ENCODE data around the gene HHATL.

Gene HHATL, protein sequence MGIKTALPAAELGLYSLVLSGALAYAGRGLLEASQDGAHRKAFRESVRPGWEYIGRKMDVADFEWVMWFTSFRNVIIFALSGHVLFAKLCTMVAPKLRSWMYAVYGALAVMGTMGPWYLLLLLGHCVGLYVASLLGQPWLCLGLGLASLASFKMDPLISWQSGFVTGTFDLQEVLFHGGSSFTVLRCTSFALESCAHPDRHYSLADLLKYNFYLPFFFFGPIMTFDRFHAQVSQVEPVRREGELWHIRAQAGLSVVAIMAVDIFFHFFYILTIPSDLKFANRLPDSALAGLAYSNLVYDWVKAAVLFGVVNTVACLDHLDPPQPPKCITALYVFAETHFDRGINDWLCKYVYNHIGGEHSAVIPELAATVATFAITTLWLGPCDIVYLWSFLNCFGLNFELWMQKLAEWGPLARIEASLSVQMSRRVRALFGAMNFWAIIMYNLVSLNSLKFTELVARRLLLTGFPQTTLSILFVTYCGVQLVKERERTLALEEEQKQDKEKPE

DNA sequence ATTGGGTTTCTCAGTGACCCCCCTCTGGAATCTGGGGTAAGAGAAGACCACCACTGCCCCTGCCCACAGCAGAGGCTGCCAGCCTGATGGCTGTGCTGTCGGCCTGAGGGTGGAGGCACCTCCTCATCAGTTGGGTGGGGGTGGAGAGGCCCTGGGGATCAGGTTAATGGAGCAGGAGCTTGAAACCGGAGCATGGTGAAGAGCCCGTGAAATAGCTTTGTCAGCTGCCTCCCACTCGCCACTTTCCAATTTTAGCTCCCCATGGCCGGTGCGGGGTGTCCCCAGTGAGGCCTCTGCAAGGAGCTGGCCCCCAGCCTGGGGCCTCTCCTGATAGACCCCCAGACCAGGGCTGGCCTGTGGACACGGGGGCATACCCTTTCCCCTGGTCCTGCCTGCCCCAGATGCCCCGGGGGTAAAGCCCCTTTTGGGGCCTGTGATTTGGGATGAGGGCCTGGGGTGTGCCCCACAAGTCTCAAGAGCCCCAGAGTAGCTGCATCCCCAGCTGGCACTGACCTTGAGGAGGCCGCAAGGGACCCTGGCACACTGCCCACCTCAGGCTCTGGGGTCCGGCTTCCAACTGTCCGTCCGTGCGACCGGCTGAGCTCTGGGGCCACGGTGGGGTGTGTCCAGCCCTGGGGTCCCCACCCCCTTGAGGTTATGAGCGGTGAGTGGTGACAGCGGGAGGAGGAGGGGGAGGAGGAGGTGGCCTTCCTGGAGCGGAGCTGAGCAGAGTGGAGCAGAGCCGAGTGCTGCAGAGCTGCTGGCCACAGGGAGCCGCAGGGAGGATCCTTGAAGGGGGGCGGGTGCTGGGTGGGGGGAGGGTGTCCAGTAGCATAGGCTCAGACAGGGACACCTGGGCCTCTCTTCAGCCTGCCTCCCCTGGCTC lies at the start of gene HHATL:
Gene HHATL (minus strand): TSS at position 733 of the 886 bp plus-strand sequence. CDS start 1,972 bp downstream, outside the sequence.
- DNase-seq: no peak

DNA sequence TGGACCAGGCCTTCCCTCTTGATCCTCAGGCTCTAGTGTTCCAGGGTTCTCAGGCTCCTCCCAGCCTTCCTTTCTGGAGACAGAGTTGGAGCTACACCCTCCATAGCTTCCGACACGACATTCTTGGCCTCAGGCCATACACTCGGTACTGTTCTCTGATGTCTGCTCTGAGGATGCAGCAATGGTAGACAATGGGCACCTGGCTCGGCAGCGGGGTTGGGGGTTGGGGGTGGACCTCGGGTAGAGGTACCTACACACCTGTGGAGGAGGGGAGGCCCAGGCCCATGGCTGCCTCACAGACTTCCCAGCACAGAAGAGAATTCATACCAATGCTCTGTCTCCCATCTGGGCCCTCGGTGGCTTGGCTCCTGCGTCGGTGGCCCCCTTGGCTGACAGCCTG lies 49.0 kb upstream of the HHATL start:
- no peak for DNase-seq

DNA sequence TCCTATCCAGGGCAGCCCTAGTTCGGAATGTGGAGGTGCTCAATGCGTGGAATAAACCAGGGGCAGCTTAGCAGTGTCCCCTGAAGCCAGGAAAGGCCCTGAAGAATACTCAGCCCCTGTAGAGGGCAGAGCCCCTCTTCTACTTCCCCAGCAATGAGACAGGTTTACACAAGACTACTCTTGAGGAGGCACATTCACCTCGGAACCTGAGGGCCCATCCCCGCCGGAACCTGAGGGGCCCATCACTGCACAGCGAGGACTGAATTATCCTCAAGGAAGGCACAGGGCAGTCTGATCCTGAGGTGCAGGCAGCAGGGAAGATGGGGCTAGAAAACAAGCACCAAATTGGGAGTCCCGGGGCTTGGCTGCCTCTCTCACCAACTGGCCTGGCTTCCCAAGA lies 48.2 kb upstream of the HHATL start:
- no peak for DNase-seq

DNA sequence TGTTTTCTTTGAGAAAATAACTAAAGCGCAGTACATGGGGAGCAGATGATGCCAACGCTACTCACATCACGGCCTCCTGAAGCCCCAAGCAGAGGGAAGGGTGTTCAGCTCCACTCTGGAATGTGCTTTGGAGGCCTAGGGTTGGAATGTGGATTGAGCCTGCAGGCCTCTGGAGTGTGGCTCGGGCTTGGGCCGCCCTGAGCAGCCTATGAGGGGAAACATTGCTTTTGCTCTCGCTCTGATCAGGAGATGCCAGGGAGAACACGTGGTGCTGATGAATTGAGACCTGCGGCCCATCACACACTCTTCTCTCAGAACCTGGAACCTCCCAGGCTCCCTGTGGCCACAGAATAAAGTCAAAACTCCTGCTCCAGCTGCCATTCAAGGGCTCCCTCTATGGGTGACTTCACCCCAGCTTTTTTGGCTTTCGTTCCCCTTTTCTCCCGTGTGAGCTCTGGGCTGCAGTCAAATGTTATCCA lies 47.2 kb upstream of the HHATL start:
- peak in 1 of 2 donors; percentile 29 for DNase-seq

DNA sequence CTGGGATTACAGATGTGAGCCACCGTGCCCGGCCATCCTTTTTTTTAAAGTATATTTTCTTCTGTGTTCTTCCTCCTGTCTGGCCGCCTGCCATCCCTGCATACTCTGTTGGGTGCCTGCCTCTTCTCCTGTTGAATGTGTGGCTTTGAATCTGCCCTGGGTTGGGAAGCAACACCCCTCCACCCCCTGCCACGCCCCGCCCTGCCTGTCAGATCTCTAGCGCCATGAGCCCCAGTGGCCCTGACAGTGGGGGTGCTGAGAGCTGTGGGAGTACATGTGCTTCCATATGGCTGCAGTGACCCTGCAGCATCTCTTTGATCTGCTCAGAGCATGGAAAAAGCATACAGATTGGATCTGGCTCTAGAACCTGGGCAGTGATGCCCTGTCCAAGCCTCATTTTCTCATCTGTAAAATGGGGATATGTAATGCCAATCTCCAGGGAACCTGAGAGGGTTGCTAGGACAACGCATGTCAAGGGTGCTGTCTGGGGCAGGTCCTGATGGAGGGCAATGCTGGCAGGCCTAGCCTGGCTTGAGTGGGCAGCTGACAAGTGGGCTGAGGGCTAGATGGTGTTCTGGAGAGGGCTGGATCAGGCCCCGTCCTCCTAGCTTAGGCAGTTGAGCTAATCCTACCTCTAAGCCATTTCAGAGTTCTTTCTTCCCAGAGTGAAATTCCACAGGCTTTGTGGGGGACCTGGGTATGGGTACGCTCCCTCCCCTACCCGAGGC lies 46.6 kb upstream of the HHATL start:
- no peak for DNase-seq

DNA sequence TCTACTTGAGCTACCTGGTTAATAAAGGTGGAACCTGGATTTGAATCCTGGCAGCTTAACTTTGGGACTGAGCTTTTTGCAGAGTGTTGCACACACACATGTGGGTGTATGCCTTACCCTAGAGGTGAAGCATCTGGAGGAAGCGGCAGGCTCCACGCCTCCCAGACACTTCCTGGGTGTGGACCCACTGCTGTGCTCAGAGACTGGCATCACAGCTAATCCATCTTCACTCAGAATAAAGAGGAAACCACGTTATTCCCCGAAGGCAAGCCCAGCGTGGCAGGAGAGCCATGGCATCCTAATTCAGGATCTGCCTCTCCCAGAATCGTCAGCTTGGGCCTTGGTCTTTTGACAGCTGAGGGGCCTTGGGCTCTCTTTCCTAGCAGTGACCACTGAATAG lies 45.0 kb upstream of the HHATL start:
- DNase-seq: no peak

DNA sequence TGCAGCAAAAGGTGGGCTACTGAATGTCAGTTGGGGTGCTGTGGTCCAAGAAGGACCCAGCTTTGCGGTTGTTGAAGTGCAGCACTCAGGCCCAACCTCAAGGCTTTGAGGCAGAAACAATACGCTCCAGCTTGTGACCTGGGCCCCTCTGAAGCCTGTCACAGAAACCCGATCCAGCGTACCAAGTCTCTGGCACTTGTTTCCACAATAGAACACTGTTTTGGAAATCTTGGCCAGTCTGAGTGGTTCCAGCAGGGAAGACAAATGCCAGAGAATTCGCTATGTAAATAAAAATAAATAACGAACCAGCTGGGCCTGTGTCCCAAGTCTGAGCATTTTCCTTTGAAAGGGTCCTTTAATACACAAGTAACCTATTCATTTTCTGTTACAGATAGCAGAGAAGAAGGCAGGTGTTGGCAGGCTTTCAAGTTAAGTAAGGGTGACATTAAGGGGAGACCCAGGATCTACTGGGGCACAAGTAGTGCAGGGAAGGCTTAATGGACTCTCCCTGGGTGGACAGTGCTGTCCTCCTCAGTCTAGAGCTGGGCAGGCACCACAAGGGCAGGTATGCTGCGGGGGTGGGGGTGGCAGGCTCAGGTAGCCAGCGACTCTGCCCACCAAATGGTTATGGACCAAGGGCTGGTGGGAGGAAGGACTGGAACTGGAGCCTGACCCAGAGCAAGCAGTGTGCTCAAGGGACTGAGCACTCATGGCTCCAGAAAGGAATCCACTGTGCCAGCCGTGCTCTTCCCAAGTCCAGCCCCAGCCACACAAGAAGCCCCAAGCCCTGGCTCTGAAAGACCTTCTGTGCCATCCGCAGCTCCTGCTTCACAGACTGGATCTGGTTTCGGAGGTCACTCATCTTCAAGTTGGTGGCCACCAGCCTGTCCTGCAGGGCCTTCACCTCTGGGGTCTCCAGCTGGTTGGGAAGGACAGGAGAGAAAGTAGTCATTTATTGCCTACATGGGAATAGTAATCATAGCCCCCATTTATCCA lies 44.2 kb upstream of the HHATL start:
- DNase-seq: no peak

DNA sequence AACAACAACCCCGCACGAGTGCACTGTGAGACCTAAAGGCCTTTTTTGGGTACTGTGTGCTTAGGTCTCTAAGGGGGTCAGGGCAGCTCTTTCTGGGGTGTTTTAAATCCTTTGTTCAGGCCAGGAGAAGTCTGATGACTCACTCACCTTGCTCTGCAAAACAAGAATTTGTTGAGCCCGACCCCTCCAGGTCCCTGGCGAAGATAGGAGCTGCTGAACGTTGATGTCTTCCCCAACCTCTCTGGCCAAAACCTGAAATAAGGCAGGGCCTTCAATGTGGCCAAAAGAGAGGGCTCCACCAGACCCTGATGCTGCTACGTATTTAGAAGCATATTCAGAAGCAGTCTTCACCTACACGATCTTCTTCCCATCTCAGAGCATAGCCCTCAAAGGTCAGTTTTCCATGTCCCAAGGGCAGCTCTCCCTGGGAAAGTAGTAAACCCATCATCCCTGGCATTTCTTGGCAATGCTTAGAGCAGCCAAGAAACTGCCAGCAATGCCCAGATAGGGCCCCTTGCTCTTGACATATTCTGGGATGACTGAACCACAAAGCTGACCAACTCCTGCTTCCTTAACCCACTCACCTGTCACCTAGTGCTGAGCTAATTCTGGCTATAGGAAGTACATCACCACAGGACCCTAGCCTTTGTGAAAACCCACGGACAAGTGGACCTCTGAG lies 43.3 kb upstream of the HHATL start:
- DNase-seq: no peak

DNA sequence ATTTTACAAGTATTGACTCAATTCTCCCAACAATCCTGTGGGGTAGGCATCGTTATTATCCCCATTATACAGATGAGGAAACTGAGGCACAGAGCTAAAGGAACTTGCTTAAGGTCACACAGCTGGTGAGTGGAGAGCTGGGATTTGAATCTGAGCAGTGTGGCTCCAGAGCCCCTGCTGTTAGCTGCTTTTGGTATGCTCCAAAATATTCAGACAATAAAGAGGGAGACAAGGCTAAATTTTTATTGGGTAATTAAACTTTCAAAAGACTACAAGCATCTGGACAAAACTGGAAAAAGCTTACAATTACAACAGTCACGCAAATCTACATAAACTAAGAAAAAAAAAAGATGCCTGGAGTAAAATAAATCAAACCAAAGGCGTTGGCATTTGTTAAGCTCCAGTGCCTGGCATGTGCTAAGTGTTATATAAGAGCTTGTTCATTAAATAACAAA lies 42.7 kb upstream of the HHATL start:
- DNase-seq: no peak

DNA sequence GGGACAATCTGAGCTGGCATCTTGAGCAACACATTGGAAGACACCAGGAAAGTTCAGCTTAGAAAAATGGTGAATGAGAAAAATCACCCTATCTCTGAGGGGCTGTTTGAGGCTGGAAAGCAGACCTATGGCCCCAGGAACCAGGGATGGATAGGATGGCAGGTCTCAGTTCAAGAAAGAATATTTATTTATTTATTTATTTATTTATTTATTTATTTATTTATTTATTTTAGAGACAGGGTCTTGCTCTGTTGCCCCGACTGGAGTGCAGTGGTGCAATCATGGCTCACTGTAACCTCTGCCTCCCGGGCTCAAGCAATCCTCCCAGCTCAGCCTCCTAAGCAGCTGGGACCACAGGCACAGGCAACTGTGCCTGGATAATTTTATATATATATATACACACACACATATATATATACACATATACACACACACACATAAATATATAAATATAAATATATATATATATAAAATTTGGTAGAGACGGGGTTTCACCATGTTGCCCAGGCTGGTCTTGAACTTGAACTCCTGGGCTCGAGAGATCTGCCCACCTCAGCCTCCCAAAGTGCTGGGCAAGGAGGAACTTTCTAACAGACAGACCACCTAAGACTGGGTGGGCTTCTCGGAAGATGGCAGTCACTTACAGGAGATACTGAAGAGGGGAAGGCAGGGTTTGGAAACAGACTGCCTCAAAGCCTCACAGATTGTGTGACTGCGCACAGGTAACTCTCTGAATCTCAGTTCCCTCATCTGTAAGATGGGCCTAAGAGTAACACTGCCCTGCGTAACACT lies 40.8 kb upstream of the HHATL start:
- no peak for DNase-seq

DNA sequence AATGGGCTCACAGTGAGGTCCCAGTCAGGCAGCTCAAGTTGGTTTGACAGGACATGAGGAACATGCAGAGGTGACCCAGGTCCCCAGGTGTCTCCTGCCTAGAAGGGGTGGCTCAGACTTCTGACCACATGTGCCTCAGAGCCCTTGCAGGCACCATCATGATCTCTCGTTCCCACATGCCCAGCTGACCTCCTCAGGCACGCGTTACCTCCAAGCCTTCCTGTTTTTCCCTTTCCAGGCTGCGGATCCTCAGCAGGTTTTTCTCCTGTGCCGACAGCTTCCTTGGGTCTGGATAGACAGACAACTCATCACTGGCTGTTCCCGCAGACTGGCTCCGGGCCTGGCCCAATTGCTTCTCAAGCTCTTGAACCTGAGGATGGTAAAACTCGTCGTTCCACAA lies 40.1 kb upstream of the HHATL start:
- DNase-seq: no peak

DNA sequence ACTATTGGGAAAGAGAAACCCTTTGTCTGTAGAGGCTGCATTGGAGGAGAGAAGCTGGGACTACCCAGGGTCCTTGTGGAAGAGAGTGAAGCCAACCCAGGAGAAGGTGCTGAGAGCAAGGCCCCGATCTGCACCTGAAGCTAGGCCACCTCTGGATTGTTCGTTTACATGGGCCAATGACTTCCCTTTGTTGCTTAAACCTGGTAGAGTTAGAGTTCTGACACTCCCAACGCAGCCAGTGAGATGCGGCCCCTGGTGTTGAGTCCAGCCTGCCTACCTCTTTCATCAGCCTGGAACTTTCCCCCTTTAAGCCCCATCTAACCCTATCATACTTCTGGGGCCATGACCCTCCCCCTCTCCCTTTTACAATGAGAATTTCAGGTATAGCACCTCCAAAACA lies 39.7 kb upstream of the HHATL start:
- no peak for DNase-seq

DNA sequence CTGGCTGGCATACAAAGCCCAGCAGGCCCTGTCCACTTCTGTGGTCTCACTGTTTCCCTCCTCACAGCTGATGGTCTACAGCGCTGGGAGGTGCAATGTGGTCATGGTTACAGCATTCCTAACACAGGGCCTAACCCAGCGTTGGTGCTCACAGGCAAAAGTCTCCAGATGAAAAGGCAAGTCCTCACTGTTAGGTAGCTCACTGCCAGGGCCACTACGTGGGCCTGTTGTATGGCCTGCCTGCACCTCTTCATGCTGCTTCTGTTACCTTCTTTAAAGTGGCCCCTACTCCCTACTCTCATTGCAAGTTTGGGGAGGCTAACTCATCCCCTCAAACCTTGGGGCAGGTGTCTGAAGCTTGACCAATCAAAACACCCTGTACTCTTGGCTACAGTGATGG lies 39.2 kb upstream of the HHATL start:
- no peak for DNase-seq

DNA sequence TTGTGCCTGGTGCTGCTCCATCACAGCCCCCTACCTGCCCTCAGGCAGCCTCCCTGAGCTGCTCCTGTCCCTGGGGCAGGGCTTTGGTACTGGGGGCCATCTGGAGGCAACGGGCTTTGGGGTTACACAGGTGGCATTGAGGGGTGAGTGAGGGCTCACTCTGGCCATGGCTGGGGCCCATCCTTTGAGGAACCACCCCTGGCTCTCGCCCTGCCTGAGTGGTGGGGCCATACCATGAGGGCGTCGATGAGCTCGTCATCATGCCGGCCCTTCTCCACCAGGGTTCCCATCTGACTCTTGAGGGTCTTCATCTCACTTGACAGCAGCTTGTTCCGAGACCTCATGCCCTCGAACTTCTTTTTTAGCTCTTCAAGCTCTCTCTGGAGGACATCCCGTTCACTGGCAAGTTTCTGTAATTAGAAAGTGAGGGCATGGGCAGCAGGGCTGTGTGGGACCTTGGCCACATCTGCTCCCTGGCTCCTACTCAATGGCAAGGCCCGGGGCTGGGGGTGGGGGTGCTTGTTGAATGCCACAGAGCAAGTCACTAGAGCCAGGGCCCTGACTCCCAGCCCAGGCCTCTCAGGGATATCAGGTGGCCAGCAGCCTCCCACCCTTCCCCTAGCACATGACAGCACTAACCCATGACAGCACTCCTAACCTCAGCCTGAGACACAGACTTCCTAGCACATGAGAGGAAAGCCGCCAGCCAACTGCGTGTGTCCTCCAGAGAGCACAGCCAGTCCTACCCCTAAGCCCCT lies 37.0 kb upstream of the HHATL start:
- DNase-seq: no peak

DNA sequence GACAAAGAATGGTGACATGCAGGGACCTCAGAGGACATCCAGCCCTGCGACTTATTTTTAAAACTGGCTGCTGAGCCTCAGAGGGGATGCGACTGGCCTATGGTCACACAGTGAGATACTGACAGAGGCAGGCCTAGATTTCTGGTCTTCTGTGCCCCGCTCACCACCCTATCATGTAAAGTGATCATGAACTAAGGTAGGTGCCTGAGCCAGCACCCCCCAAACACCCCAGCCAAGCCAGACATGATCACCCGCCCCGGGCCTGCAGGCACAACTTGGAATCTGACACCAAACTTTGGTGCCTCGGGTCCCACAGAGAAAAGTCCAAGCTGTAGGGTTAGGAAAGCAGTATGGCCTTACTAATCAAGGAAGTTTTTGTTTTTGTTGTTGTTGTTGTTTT lies 33.9 kb upstream of the HHATL start:
- no peak for DNase-seq

DNA sequence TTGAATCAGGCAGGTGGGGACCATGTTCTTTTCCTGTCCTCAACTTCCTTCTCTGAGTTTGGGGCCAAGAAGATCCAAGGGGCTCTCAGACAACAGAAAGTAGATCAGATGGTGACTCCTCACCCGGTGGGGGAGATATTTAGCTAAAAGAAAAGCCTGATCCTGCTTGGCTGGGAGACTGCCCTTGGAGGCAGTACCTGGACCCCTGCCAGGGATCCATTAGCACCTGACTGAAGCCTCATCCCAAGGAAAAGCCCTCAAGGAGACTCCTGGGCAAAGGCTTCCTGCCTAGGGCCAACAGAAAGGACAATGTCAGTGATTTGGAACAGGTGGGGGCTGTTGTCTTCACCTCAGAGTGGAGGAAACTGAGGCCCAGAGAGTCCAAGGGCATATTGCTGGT lies 33.5 kb upstream of the HHATL start:
- no peak for DNase-seq

DNA sequence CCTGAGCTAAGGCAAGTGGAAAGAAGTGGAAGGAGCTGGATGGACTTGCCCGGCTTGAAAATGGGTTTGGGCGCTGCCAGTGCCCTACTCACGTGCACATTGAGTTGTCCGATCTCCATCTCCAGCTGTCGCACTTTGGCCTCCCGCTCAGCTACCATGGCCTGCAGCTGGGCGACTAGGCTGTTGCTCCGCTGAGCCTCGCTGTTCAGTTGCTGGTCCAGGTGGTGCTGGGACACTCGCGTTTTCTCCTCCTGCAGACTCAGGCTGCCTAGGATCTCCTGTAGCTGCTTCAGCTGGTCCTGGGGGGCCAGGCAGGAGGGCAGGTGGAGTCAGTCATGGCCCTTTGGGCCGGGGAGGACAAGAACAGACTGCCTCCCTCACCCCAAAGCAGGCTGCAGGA lies 33.0 kb upstream of the HHATL start:
- DNase-seq: no peak

DNA sequence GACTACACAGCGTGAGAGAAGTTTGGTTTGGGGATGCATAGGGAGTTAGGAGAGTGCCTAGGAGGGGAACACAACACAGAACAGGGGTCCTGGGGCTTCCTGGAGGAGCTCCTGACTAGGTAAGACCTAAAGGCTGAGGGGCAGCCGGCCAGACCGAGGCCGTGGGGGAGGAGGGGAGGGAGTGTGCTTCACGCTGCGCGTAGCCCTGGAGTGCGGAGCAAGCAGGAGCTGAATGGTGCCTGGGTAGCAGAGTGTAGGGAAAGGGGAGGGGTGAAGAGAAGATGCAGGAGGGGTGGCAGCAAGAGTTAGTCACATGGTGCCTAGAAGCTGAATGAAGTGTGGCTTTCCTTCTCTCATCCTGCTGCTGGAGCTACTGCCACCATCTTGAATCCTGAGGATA lies 32.4 kb upstream of the HHATL start:
- DNase-seq: no peak

DNA sequence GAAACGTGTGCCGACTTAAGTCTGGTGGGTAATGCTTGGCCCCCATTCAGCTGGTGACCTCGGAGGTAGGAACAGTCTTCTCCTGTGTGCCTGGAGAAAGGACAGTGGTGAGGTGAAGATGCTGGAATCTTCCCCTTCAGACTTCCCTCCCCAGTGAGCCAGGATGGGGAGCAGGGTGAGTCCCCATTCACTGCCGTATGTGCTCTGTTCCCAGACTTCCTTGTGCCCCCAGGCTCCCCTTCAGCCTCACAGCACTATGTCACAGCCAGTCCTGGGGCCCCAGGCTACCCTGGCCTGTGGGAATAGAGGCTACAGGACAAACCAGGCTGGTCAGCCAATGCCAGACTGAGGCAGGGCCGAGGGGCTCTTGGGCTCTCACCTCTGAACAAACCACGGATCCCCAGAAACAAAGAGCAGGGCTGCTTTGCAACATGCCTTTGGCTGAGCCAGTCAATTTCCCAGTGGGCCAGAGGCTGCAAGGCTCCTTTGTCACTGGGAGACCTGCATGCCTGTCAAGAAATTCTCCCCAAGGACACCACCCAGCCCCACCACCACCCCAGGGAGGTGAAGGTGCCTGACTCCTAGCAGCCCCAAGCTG lies 31.8 kb upstream of the HHATL start:
- DNase-seq: no peak
